ENCODE measurements around the gene B3GNT7.

Gene B3GNT7

DNA sequence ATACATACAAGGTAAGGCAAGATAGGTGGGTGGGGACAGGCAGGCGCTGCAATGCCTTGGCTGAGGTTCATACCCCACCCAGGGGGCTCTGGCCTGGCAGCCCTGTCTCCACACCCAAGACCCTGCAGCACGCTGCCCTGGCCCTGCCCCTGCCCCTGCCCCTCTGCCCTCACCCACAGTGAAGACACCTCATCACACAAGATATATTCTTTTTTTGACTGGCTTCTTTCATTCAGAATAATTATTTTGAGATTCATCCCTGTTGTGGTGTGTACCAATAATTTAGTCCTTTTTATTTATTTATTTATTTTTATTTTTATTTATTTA, 11.4 kb upstream of the B3GNT7 start:
- DNase-seq (ENCODE audit: low read depth in 3 of 3): no peak

DNA sequence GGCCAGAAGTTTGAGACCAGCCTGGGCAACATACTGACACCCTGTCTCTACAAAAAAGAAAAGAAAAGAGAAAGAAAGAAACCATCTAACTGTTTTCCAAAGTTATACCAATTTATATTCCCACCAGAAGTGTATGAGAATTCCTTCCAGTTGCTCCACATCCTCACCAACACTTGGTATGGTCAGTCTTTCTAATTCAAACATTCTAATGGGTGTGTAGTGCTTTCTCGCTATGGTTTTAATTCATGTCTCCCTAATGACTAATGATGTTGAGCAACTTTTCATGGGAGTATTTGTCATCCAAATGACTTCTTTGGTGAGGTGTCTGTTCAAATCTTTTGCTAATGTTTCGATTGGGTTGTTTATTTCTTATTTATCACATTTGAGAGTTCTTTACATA, 10.5 kb upstream of the B3GNT7 start:
- no peak for DNase-seq (ENCODE audit: low read depth in 3 of 3)

DNA sequence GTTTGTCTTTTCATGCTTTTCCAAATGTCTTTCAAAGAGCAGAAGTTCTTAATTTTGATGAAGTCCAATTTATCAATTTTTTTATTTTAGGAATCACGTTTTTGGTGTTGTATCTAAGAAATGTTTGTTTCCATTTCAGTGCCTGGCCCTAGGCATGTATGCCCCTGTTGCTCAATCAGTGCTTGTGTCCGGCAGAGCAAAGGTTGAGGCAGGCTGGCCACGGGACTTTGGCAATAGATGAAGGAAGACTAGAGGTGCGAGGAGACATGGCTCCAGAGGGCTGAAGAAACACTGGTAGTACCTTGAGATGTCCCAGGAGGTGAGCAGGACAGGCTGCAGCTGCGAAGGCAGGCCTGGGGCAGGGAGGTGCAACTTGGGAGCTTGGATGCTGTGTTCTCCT, 10.1 kb upstream of the B3GNT7 start:
- DNase-seq (ENCODE audit: low read depth in 3 of 3): no peak

DNA sequence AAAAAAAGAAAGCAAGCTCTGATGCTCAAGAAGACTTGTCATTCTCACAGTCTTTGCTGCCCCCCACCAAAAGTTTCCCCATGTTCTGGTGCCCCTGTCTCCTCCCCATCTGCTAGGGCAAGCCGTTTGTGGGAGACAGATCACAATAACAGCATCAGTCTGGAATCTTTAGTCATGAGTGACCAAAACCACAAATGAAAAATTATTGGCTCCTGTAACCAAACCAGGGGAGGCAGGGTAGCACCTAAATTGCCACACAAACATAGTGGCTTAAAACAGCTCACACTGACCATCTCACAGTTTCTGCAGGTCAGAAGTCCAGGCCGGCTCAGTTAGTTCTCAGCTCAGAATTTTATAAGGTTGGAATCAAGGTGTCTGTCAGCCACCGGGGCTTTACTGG, 9.1 kb upstream of the B3GNT7 start:
- no peak for DNase-seq (ENCODE audit: low read depth in 3 of 3)

DNA sequence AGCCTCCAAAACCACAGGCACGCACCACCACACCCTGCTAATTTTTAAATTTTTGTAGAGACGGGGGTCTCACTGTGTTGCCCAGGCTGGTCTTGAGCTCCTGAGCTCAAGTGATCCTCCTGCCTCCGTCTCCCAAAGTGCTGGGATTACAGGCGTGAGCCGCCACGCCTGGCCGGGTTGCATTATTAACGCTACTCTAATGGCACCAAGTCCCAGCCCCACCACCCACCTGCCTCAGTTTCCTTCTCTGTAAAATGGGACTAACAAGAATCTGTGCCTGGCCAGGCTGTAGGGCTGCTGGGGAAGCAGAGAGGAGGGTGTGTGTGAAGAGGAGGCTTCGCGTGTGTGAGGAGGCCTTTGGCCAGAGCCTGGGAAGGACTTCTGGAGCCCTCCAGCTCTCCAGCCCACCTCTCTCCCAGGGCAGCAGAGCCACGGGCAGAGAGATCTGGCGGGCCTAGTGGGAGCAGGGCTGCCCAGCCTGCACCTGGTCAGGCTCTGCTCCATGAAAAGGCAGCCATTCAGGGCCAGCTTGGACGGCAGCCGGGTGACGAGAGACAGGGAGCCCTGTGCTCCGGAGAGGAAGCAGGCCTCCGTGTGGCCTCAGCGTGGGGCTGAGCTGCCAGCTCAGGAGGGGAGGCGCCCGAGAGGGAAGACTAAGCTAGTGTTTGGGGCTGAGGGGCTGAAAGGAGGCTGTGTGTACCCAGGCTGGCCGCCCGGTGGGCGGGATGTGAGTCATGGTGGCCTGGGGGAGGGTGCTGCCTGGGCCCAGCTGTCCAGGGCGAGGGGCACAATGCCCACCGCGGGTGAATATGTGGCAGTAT, 7.4 kb upstream of the B3GNT7 start:
- no peak for DNase-seq (ENCODE audit: low read depth in 3 of 3)

DNA sequence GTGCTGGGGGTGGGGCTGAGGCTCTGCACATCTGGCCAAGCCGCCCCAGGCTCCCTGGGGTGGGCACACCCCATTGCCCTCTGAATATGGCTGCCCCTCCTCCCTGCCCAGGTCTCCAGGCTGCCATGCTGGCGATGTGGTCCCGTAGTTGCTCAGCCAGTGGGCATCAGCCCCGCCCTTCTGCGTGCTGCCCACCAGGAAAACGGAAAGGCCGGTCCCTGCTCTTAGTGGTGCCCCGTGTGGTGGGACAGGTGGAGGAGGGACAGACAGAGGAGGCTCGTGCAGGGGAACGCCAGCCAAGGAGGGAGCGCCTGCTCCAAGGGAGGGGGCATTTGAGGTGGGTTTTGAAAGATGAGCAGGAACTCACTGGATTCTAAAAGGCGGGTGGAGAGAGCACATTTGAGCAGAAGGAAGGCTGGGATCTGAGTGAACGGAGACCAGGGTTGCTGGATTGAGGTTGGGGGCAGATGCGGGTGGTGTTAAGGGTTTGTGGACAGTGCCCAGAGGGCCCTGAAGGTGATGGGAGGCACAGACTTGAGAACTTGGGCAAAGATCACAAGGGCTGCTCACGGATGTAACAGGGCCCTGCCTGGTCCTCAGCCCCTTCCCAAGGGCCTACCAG, 6.7 kb upstream of the B3GNT7 start:
- DNase-seq (ENCODE audit: low read depth in 3 of 3): no peak

DNA sequence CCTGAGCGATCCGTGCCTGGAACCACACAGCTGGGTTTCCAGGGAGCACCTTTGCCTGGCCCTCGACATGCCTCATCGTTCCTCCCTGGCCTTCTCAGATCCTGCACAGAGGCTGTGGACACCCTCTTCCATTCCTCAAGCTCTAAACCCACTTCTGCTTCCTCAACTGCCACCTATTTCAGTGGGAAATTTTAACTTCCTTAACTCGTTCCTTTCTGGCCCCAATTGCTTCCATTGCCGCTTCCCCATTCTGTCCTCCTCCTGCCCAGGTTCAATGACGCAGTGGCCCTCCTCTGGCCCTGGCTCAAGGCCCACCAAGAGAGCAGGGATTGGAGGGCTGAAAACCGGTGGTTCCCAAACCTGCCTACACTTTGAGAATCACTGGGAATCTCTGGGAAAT, 4.8 kb upstream of the B3GNT7 start:
- no peak for DNase-seq (ENCODE audit: low read depth in 3 of 3)

DNA sequence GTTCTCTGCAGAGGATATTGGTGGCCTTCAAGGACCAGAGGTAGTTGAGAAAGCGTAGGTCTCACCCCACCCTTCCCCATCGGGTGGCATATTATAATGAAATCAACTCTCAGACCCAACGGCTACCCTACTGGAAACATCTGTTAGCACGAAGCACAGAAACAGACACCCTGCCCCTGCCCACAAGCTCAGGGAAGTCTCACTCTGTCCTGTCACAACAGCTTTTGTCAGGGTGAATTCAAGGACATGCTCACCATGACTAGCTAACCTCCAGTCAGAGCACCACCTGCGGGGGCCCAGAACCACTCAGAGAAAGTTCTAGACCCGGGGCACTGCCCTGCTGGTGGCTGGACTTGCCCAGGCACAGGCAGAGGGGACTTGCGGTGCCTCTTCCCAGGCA, 3.5 kb upstream of the B3GNT7 start:
- DNase-seq (ENCODE audit: low read depth in 3 of 3): no peak

DNA sequence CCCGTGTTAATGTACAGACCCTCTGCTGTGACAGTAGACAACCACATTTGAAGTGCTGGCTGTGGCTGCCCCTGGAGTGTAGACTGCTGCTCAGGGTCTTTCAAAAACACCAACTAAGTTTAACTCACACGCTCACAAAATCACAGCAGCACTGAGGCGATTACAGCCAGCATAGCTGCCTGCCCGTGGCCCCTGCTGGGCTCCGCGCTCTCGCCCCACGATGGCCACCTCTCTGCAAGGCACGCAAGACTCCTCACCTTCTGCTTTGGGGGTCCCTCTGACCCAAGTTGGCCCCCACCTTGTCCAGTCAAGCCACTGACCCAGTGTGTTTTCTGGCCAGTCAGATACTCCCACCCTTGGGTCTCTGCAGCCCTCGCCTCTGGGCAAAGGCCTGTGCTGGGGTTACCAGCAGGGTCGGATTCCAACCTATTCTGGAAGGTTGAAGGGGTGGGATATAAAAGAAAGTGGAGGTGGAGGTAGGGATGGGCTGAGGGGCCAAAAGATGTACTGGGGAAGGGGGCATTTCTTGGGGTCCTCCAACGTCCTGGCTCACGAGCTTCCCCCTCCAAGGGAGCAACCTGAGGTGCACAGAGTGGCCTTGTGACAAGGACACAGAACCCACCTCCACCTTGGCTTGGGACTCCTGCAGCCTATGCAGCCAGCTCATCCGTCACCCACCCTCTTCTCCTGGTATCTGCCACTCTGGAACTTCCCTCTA, 2.9 kb upstream of the B3GNT7 start:
- DNase-seq (ENCODE audit: low read depth in 3 of 3): no peak

DNA sequence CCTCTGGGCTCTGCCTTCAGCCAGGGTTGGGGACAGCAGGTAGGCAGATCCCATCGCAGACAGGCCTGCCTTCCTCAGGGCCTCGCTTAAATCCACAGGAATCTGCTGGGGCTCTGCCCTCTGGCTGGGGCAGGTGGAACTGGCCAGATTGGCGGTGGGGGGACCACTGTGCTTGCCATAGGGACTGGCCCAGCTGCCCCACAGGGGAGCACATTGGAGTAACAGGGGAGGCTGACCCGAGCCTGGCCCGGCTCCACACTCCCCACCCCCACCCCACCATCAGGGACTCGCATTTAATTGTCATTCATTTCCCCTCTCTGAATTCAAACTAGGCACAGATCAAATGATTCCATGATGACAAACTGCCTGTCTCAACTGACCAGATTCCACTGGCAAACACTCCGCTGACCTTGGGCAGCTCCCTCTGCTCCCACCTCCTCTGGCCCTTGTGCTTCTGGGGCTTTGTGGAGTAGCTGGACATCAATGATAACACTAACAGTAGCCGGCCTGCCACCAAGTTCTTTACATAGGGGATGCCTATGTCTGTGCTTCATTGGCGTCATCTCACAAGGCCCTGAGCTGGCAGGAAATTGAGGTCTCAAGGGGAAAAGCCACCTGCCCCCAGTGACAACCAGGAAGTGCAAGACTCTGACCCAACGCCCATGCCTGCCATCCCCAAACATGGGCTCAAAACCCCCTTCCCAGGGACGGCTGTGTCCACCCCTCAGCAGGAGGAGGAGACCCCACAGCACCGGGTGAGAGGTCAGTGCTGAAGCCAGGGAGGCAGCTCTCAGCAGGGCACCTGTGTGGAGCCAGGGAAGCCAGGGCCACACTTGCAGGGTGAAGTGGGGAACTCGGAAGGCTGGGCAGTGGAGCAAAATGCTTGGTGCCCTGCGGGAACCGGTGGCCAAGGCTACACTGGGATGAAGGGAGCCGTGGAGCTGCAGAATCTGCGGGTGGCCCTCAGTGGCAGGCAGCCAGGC, 2.1 kb upstream of the B3GNT7 start:
- DNase-seq (ENCODE audit: low read depth in 3 of 3): no peak

DNA sequence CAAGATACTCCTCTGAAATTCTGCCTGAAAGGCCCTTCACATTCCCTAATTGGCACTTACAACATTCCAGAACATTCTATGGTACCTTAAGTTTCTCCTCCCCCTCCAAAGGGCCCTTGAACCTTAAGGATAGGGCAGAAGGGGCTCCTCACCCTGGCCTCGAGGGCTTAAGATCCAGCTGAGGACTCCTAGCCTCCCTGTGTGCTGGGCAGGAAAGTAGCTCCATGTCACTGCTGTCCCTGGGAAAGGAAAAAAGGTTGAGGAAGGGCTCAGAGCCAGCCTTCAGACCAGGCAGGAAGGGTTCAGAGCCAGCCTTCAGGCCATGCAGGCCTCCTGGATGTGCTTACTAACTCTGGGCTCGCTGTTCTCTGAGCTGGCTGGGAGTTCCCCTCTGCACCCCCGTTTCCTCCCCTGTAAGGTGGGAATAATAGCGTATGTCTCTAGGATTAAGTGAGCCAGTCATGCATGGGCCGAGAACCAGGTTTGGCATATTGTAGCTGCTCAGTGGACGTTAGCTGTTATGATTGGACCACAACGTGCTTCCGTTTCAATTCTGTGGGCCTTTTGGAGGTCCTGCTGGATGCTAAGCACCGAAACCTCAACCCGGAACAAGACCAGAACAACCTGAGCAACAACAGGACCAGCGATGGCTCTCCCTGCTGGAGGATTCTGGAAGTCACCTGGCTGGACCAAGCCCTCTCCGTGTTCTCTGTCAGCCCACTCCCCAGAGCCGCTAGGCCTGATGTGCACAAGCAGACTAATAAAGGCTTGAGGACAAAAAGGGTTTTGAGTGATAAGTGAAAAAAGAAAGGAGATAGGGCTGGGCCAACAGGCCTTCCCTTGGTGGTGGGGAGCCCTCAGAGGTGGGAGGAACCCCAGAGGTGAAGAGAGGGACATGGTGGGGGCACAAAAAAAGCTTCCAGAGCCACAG, 1.0 kb upstream of the B3GNT7 start:
- DNase-seq (ENCODE audit: low read depth in 3 of 3): no peak

DNA sequence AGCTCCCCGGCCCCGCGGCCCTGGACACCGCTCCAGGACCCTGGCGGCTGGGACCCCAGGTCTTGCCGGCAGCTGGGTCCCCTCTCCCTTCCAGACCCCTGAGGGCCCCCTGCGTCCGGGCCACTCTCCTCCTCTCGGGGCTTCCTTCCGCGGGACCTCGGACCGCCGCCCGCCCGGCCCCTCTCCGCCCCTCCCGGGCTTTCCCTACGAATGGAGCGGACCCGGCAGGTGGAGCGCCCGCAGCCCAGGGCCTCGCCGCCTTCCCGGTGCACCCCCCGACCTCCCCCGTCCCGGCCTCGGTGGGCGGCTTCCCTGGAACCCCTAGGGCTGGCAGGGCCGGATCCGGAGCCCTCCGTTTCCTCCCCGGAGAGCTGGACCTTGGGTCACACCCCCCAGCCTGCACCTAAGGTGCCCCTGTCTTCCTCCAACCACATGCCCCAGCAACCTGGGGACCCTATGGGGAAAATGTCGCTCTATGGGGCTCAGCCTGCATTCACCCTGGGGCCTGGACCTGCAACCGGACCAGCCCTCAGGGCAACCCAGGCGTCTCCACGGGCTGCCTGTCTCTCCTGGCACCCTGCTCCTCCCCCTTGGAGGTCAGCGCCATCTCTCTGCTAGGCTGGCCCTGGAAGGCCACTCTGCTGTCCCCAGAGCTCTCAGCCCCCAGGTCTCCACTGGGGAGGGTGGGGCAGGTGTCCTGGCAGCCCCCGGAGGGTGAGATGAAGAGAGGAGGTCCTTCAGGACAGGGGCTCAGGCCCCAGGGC, 730 bp downstream of the B3GNT7 start:
- DNase-seq (ENCODE audit: low read depth in 3 of 3): no peak

DNA sequence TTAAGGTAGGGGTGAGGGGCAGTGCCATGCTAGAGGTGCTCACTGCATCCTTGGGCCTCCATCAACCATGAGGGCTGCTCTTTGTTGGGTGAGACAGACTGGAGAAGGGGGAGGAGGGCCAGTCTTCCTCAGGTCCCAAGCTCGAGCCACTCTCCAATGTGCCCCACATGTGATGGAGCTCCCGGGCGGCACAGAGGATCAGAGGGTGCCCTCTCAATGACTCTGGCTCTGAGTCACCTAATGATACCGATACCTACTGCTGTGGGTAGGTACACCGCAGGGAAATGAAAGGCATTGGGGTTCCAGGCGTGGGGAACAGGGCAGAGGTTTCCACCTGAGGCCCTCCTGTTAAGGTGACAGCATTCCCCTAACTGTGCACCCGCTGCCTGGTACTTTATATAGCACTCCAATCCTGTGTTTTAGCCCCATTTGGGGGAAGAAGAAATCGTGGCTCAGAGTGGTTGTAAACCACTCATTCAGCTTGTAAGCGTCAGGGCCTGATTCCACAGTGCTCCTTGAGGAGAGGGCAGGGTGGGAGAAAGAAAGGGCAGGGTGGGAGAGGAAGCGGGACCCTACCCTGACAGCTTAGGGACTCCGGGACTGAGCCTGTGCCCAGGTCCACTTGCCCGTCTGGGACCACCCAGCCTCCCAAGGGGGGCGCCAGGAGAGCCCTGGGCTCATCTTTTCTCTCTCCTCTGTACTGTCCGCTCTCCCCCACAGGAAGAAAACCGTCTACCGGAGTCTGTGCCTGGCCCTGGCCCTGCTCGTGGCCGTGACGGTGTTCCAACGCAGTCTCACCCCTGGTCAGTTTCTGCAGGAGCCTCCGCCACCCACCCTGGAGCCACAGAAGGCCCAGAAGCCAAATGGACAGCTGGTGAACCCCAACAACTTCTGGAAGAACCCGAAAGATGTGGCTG, 1.8 kb downstream of the B3GNT7 start:
- no peak for DNase-seq (ENCODE audit: low read depth in 3 of 3)

DNA sequence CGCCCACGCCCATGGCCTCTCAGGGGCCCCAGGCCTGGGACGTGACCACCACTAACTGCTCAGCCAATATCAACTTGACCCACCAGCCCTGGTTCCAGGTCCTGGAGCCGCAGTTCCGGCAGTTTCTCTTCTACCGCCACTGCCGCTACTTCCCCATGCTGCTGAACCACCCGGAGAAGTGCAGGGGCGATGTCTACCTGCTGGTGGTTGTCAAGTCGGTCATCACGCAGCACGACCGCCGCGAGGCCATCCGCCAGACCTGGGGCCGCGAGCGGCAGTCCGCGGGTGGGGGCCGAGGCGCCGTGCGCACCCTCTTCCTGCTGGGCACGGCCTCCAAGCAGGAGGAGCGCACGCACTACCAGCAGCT, 2.4 kb downstream of the B3GNT7 start:
- no peak for DNase-seq (ENCODE audit: low read depth in 3 of 3)

DNA sequence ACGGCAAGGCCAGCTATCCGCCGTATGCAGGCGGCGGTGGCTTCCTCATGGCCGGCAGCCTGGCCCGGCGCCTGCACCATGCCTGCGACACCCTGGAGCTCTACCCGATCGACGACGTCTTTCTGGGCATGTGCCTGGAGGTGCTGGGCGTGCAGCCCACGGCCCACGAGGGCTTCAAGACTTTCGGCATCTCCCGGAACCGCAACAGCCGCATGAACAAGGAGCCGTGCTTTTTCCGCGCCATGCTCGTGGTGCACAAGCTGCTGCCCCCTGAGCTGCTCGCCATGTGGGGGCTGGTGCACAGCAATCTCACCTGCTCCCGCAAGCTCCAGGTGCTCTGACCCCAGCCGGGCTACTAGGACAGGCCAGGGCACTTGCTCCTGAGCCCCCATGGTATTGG, 3.1 kb downstream of the B3GNT7 start:
- no peak for DNase-seq (ENCODE audit: low read depth in 3 of 3)

DNA sequence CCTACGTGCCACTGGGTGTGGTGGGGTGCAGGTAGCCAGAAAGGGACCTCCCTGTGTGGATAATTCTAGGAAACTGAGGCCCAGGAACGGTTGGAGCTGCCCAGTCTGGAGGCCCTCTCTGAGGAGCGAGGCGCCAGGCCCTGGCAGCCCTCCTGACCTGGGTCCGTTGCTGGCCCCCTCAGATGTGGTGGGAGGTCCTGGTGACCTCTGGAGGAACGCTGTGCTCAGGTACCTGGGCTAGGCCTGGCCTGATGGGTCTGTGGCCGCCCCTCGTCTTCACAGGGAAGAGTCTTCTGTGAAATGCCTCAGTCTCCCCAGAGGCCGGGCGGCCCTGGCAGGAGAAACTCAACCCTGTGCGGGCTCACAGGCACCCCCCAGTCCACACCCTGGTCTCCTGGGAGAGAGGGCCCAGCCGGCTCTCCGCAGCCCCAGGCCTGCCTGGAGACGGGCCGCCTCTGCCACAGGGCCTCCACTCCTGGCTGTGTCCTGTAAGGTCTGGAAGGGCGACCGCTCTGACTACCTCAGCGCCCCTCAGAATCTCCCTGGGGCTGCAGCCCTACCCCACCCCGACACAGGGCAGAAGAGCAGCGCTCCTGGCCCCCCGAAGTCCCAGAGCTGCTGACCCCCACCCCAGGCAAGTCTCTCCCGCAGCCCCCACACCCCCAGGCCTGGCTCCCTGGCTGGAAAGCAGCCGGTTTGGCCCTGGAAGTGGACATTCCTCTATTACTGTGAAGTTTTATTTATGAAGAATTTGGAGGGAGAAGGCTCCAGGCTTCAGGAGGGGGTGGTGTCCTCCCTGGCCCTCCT, 3.7 kb downstream of the B3GNT7 start:
- DNase-seq (ENCODE audit: low read depth in 3 of 3): no peak

DNA sequence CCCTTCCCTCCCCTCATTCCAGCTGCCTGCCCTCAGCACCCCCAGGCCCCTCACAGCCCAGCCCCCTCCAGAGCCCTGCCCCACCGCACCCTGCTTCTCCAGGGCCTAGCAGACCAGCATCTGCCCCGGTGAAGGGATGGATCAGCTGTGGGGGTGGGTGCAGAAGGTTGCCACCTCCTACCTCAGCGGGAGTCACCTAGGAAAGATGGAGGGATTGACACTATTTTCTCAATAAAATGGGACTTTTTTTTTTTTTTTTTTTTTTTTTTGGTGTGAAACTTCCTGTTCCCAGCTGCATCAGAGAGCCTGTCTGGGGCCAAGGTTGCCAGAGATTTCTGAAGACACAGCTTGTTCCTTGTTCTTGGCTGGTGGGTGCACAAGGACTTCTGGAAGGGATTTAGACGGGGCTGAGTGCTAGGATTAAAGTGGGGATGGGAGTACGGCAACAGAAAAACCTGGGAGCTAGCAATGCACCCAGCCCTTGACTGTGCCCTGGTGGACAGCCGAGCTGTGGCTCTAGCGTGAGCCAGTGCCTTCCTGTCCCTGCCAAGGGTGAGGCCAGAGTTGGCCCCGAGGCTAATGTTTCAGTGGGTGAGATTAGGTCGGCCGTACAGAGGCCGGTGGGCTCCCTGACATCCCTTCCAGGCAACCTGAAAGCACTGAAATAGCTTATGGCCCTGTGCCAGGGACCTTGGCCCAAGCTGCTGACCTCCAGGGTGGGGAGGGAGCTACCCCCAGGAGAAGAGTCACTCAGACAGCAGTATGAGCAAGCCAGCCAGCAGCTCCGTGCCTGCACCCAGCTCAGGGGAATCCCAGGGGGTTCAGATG, 4.6 kb downstream of the B3GNT7 start:
- no peak for DNase-seq (ENCODE audit: low read depth in 3 of 3)
